ENCODE results near the gene TMEM255B.

DNA sequence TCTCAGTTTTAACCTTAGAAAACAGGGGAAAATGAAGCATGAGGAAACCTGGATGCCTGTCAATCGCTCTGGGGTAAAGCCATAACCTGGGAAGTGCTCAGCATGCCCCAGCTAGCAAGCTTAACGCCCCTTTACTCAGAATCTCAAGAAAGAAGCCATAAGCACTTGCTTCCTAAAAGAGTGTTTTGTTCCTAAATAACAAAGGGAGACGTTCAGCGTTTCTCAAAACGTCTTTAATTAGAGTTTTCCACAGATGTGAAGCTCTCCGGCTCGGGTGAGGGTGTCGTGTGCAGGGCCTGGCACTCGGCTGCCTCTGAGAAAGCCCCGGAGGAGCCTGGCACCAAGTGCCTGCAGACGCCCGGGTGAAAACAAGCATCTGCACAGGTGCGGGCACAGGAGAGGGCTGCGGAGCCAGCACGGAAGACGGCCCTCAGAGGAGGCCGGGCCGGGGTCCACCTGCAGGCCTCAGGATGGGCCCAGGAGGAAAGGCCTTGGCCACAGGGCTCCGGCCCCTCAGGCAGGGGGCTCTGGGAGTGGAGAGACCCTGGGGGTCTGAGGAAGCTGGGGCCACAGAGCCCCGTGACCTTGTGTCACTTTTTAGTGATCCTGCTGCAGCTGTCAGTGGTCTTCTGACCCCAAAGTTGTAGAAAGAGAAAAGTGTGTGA is 98.6 kb downstream of the TMEM255B start:
- TF ChIP-seq EZH2 (optimal IDR thresholded peaks at IDR 0.05; ENCODE audit: low read depth, low read length), result no peak
- TF ChIP-seq, protein P1, sequence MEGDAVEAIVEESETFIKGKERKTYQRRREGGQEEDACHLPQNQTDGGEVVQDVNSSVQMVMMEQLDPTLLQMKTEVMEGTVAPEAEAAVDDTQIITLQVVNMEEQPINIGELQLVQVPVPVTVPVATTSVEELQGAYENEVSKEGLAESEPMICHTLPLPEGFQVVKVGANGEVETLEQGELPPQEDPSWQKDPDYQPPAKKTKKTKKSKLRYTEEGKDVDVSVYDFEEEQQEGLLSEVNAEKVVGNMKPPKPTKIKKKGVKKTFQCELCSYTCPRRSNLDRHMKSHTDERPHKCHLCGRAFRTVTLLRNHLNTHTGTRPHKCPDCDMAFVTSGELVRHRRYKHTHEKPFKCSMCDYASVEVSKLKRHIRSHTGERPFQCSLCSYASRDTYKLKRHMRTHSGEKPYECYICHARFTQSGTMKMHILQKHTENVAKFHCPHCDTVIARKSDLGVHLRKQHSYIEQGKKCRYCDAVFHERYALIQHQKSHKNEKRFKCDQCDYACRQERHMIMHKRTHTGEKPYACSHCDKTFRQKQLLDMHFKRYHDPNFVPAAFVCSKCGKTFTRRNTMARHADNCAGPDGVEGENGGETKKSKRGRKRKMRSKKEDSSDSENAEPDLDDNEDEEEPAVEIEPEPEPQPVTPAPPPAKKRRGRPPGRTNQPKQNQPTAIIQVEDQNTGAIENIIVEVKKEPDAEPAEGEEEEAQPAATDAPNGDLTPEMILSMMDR (IDR thresholded peaks at IDR 0.05; ENCODE audit: low read length), result no peak
- no peak for TF ChIP-seq EZH2phosphoT487 (IDR thresholded peaks at IDR 0.05; ENCODE audit: low read length)
